Panc1 (cell line): ENCODE results near the gene MED12L. TPM values are rescaled to one million over a fixed set of nuclear protein-coding genes. Genes with fewer than 3 reads are reported as not detected.

ENCODE experiments used
- ATAC-seq: fragments of 200-7000 bp; cut with Tn5 transposase; 2 replicates; pipeline ENCODE4 v1.9.1; 2020; ENCODE audit warnings: mild to moderate bottlenecking, moderate library complexity
- BruUV-seq: library from RNA; stranded (reverse); fragments of 400-500 nt; replicated peaks from 2 replicates; lab custom pipeline; 2021; lab: Mats Ljungman, UMichigan
- CTCF ChIA-PET: fragments of 300-600 bp; sonication (Branson Sonifier 250); formaldehyde crosslinking; loops from one replicate; lab custom pipeline; 2022; ENCODE audit warnings: antibody characterized with exemption; lab: Charles Lee
- POLR2A ChIA-PET: fragments of 300-600 bp; sonication (Branson Sonifier 250); formaldehyde crosslinking; loops from one replicate; lab custom pipeline; 2022; ENCODE audit warnings: antibody characterized with exemption; lab: Charles Lee
- DNase-seq: peaks from one replicate; pipeline ENCODE4 v3.0.0-alpha.2; 2010; ENCODE audit warnings: low read depth, low spot score
- H3K27ac ChIP-seq: 2 replicates; pipeline ENCODE4 v1.5.1; 2011; ENCODE audit warnings: mild to moderate bottlenecking, low read length, inconsistent platforms
- H3K27me3 ChIP-seq: fragments of 200-500 bp; sonication (Bioruptor generic); 2 replicates; pipeline ENCODE4 v1.6.0; 2014; ENCODE audit warnings: low read length, inconsistent platforms; ENCODE audit not compliant: control insufficient read depth, insufficient read depth
- H3K36me3 ChIP-seq: fragments of 200-500 bp; sonication (Bioruptor generic); 2 replicates; pipeline ENCODE4 v1.5.1; 2014; ENCODE audit warnings: inconsistent platforms, mild to moderate bottlenecking, low read length, moderate library complexity; ENCODE audit not compliant: control insufficient read depth, insufficient read depth
- H3K4me1 ChIP-seq: 2 replicates; pipeline ENCODE4 v1.5.1; 2011; ENCODE audit warnings: inconsistent platforms, mild to moderate bottlenecking, low read length, moderate library complexity; ENCODE audit not compliant: control insufficient read depth, insufficient read depth
- H3K4me3 ChIP-seq, 2 experiments: 2 replicates each; pipeline ENCODE4 v1.5.1; 2011 to 2012; ENCODE audit warnings: low read depth in 2 of 2, low read length in 2 of 2, mild to moderate bottlenecking in 2 of 2, inconsistent platforms in 1 of 2, moderate library complexity in 1 of 2
- H3K9me3 ChIP-seq: fragments of 200-500 bp; sonication (Bioruptor generic); 2 replicates; pipeline ENCODE4 v1.5.1; 2014; ENCODE audit warnings: low read depth, mild to moderate bottlenecking, inconsistent platforms, low read length, moderate library complexity; ENCODE audit not compliant: control insufficient read depth, insufficient read depth
- CTCF ChIP-seq: fragments of 450-650 bp; IDR thresholded peaks from 2 replicates; pipeline ENCODE4 v1.5.1; 2017; ENCODE audit warnings: mild to moderate bottlenecking
- POLR2AphosphoS5 ChIP-seq: IDR thresholded peaks from 2 replicates; pipeline ENCODE4 v1.6.1; 2012; ENCODE audit warnings: mild to moderate bottlenecking, low read depth, low read length, moderate library complexity
- REST ChIP-seq, 2 experiments: IDR thresholded peaks; 2 replicates each; pipeline ENCODE4 v1.6.1; 2011 to 2012; ENCODE audit warnings: low read depth in 2 of 2, control low read depth in 1 of 2, low read length in 1 of 2, mild to moderate bottlenecking in 1 of 2, moderate library complexity in 1 of 2; ENCODE audit not compliant: insufficient read depth in 1 of 2
- SIN3A ChIP-seq: IDR thresholded peaks from 2 replicates; pipeline ENCODE4 v1.6.1; 2012; ENCODE audit warnings: low read depth, mild to moderate bottlenecking, low read length, moderate library complexity, borderline replicate concordance; ENCODE audit not compliant: insufficient read depth
- TCF7L2 ChIP-seq: IDR thresholded peaks from 2 replicates; pipeline ENCODE4 v1.6.1; 2011; ENCODE audit warnings: mild to moderate bottlenecking, low read depth, low read length, inconsistent platforms
- in situ Hi-C: cut with HindIII; loops from 2 replicates; pipeline ENCODE4 v1.10.0; 2016; ENCODE audit warnings: low sequenced_read_pairs, low pct_unique_long_range_greater_than_20kb
- intact Hi-C: fragments of 100-400 bp; cut with micrococcal nuclease; formaldehyde crosslinking; loops from one replicate; pipeline ENCODE4 v1.10.0; 2022; ENCODE audit not compliant: unreplicated experiment
- total RNA-seq: library from RNA; stranded (reverse); gene quantifications from one replicate; pipeline ENCODE4 v1.2.1, GENCODE V29; 2021; ENCODE audit not compliant: unreplicated experiment

MED12L gene
- total RNA-seq, 1 experiment from 2014 or later: 2.8 TPM

- in situ Hi-C loops (no loop called here), intact Hi-C loops (no loop called here)
- Histone ChIP-seq H3K4me3 (no peak overlapping the region), H3K4me1 (no peaks in the 10 kb centered on the region), H3K9me3 (no peaks in the 10 kb centered on the region), H3K27ac (no peak overlapping the region), H3K27me3 (no peaks in the 10 kb centered on the region), H3K36me3 (no peaks in the 10 kb centered on the region; the same call in 1 of the 2 replicates)
- CTCF ChIA-PET: no interaction called here
- DNase-seq: no peak
- POLR2A ChIA-PET: no interaction called here
- TF ChIP-seq REST (IDR thresholded peaks at IDR 0.05; ENCODE audit: insufficient read depth in 1 of 2, low read depth in 2 of 2, low read length in 1 of 2) (no peak), TCF7L2 (no peak), POLR2AphosphoS5 (no peak)
- BruUV-seq: no TSS peak
- no peak for ATAC-seq
Measured at GRCh38 chr3:151356794-151357462, 271.5 kb downstream of the MED12L start.

GRCh38 chr3:151357463-151357850 lies 272.0 kb downstream of the MED12L start:
- Histone ChIP-seq H3K27ac (no peak overlapping the region), H3K4me3 (no peak overlapping the region), H3K36me3 (no peaks in the 10 kb centered on the region; the same call in 1 of the 2 replicates), H3K4me1 (no peaks in the 10 kb centered on the region), H3K27me3 (no peaks in the 10 kb centered on the region), H3K9me3 (no peaks in the 10 kb centered on the region)
- in situ Hi-C loops: no loop called here
- POLR2A ChIA-PET: no interaction called here
- ATAC-seq (no peak), DNase-seq (no peak)
- no TSS peak for BruUV-seq
- TF ChIP-seq POLR2AphosphoS5 (no peak), TCF7L2 (no peak), CTCF (no peak), REST (IDR thresholded peaks at IDR 0.05; ENCODE audit: insufficient read depth in 1 of 2, low read depth in 2 of 2, low read length in 1 of 2) (no peak), SIN3A (no peak)
- intact Hi-C loops: no loop called here
- CTCF ChIA-PET: no interaction called here
